ENCODE measurements around the gene GRIK1.
"Not testable (repeated sequence)": the region's sequence is repeated elsewhere in the genome, so short reads cannot be mapped to it uniquely, and the experiment has no call there.

GRIK1 gene

GRCh38 chr21:29939924-29940275, at the start of gene GRIK1:
GRIK1 (minus strand) TSS chr21:29939996.
- DNase-seq (ENCODE audit: extremely low read depth in 1 of 2, low read depth in 1 of 2): no peak

- no peak for DNase-seq (ENCODE audit: extremely low read depth in 1 of 2, low read depth in 1 of 2)
These were observed 48.0 kb upstream of the GRIK1 start for GRCh38 chr21:29987762-29988161.

DNA sequence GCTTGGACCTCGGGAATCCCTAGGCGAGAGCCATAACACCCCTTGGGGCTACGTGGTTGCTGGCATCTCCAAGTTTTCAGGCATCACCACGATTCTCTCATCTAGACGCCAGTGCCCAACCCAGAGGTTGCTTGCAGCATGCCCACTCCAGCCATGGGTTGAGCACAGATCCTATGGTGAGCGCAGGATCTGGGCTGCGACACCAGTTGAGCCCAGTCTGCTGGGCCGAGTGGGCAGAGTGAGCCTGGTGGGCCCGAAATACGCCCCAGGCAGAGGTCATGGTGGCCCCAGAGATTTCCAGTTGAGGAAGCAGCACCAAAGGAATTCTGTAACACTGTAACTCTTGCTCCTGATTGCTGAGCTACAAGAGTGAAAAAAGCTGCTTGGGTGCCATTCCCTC, 46.1 kb upstream of the GRIK1 start:
- DNase-seq (ENCODE audit: extremely low read depth in 1 of 2, low read depth in 1 of 2): no peak

GRCh38 chr21:29979043-29979442, 39.2 kb upstream of the GRIK1 start:
- no peak for DNase-seq (ENCODE audit: extremely low read depth in 1 of 2, low read depth in 1 of 2)

GRCh38 chr21:29975776-29976175, 36.0 kb upstream of the GRIK1 start:
- DNase-seq (ENCODE audit: extremely low read depth in 1 of 2, low read depth in 1 of 2): no peak

- no peak for DNase-seq (ENCODE audit: extremely low read depth in 1 of 2, low read depth in 1 of 2)
These were observed 33.5 kb upstream of the GRIK1 start for GRCh38 chr21:29973258-29973657.

DNA sequence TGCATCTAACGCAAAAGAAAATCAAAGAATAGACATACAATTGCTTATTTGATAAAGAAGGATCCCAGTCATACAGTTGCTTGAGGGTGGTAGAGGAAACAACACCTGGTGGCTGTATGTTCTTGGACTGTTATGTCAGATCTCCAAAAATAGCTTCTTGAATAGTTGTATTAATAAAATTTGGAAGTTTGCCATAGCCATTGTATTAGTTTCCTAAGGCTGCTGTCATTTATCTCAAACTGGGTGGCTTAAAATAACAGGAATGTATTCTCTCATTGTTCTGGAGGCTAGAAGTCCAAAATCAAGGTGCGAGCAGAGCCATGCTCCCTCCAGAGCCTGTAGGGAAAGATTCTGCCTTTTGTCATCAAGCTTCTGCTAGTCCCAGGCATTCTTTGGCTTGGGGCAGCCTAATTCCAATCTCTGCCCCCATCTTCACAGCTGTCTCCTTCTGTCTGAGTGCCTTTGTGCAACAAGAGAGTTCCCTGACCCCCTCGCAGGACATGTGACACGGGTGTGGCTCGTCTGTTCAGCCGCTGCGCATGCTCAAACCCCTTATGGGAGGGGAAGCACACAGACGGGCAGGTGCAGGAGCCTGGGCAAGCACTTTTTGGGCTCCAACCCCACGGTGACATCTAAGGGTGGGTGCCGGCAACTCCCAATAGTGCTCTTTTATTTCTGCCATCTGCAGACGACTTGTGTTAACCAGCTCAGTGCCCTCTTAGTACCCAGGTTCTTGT, 21.7 kb upstream of the GRIK1 start:
- DNase-seq (ENCODE audit: extremely low read depth in 1 of 2, low read depth in 1 of 2): no peak

DNA sequence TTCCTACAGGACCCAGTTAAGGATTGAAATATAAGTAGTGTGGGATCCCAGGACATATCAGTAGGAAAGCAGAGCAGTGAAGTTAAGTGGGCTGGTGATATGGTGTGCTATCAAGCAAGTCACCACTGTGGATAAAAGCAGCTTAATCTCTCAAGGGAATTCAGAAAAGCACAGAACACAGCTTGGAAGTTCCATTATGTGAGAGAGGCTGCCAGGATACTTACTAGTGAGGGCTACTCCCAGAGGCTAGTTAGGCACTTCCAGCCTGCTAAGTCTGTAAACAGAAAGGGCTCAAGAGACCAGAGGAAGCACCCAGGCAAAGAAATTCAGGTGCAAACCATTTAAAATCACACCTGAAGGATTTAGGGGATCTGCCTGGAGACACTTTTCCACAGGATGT, 18.8 kb upstream of the GRIK1 start:
- DNase-seq (ENCODE audit: extremely low read depth in 1 of 2, low read depth in 1 of 2): no peak

GRCh38 chr21:29958035-29958434, 18.2 kb upstream of the GRIK1 start:
- DNase-seq (ENCODE audit: extremely low read depth in 1 of 2, low read depth in 1 of 2): not testable (repeated sequence)

DNA sequence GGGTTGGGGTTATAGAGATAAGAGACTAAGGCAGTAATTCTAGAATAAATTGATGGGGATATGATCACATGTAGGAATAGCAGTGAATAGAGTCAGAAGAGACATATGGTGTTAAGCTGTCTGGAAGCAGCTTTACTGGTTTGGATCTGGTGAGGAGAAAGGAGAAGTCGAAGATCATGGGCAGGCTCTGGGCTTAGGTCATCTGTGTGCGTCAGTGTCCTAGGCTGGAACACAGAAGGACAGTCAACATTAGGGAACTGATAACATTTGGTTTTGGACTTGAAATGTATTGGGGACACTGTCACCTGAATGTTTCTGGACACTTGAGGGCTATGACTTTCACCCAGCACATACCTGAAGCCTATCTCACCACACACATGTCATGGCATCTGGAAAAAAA, 13.9 kb upstream of the GRIK1 start:
- DNase-seq (ENCODE audit: extremely low read depth in 1 of 2, low read depth in 1 of 2): no peak

GRCh38 chr21:29953072-29953471, 13.3 kb upstream of the GRIK1 start:
- DNase-seq (ENCODE audit: extremely low read depth in 1 of 2, low read depth in 1 of 2): no peak

DNA sequence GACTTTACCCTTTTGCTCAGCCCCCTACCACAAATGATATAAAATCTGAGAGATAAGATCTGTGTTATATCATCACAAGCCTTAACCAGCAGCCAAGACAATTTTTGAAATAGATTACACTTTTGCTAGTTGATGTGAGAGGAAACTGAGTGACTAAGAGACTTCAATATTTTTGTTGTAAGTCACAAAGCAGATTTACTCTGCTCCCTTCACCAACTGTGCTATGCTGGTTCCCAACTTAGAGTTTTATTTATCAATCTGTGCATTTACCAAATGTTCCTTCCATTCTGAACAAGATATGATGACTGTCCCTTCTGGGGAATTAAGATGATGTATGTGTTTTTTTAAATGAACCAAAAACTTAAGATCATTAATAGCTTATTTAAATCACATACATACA, 12.1 kb upstream of the GRIK1 start:
- no peak for DNase-seq (ENCODE audit: extremely low read depth in 1 of 2, low read depth in 1 of 2)

DNA sequence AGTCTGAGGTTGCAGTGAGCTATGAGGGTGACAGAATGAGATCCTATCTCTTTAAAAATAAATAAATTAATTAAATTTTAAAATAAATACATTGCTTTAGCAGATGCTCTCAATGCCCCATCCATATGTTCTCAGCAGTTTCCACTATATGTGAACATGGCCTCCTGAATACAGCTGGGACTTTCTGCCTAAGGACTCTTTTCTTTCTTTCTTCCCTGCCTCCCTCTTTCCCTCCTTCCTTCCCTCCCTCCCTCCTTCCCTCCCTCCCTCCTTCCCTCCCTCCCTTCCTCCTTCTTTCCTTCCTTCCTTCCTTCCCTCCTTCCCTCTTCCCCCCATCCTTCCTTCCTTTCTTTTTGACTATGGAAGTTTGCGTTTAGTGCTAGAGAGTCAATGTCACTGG, 10.2 kb upstream of the GRIK1 start:
- no peak for DNase-seq (ENCODE audit: extremely low read depth in 1 of 2, low read depth in 1 of 2)

DNA sequence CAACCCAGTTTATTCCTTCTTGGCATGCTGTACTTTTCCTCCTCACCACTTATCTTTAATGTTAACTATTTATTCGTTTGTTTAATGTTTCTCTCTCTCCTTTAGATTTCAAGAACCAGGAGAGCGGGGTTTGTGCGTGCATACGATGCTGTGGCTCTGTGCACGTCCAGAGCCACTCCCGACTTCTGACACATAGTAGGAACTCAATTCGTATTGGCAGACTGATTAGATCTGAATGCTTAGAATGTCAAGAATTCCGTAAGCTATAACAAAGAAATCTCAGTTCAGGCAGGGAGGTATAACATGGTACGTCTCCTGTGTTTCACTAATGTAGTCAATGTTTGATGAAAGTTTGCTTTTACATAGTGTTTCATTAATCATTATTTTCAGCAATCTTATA, 7.3 kb upstream of the GRIK1 start:
- no peak for DNase-seq (ENCODE audit: extremely low read depth in 1 of 2, low read depth in 1 of 2)

GRCh38 chr21:29943885-29944284, 4.1 kb upstream of the GRIK1 start:
- DNase-seq (ENCODE audit: extremely low read depth in 1 of 2, low read depth in 1 of 2): no peak

GRCh38 chr21:29942034-29942433, 2.2 kb upstream of the GRIK1 start:
- DNase-seq (ENCODE audit: extremely low read depth in 1 of 2, low read depth in 1 of 2): no peak

DNA sequence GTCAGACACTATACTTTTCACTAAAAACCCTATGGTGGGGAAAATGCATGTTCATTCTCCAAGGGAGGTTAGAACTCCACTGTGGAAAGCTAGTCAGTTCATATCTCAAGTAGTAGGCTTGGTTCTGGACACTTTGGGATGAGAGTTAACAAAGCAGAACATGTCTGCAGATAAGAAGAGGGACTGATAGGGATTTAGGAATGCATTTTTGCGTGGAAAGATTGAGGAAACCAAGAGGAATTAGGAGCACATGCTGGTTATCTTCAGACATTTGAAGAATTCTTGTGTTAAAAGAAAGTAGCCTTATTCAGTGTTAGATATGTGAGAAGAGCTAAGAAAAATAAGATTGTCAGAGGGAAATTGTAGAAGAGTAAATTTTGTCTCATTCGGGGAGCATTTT, 1.2 kb upstream of the GRIK1 start:
- no peak for DNase-seq (ENCODE audit: extremely low read depth in 1 of 2, low read depth in 1 of 2)

DNA sequence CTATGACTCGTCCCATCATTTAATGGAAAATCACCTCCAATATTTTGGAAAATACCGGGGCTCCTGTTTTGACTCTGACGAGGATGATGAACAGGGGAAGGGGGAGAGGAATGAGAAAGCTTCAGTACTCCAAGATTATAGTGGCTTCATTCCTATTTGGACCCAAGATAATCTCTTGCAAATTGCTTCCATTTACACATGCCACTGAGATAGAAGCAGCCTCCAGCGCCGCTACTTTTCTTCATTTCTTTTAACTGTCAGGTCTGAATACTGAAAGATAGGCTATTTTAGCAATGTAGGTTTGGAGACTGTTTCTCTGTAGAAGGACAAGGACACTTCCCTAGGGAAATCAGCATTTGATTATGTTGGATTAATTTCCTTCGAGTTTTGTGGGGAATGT, 565 bp upstream of the GRIK1 start:
- DNase-seq (ENCODE audit: extremely low read depth in 1 of 2, low read depth in 1 of 2): no peak

- no peak for DNase-seq (ENCODE audit: extremely low read depth in 1 of 2, low read depth in 1 of 2)
These were observed 482 bp downstream of the GRIK1 start for GRCh38 chr21:29939104-29939923.

- no peak for DNase-seq (ENCODE audit: extremely low read depth in 1 of 2, low read depth in 1 of 2)
These were observed 1.1 kb downstream of the GRIK1 start for GRCh38 chr21:29938776-29939103.

GRCh38 chr21:29933088-29933487, 6.7 kb downstream of the GRIK1 start:
- no peak for DNase-seq (ENCODE audit: extremely low read depth in 1 of 2, low read depth in 1 of 2)

DNA sequence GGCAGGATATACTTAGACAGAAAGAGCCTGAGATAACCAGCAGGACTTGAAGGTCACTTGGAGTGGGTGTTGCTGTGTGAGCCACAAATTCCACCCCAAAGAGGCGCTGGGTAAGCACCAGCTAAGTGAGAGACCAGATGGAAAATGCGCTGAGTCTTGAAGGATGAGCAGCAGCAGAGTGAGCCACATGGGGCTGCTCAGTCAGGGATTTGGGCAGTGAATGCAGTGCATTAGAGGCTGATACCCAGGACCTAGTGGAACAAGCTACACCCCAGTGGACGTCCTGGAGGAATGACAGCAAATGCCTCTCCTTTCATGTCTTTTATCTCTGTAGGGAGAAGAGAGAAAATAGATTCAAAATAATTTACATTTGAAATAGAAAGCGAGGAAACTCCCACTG, 11.3 kb downstream of the GRIK1 start:
- DNase-seq (ENCODE audit: extremely low read depth in 1 of 2, low read depth in 1 of 2): no peak

- no peak for DNase-seq (ENCODE audit: extremely low read depth in 1 of 2, low read depth in 1 of 2)
These were observed 18.9 kb downstream of the GRIK1 start for GRCh38 chr21:29920938-29921337.

Data from activated CD8-positive, alpha-beta memory T cell treated with anti-CD3 and anti-CD28 coated beads for 1 hour (primary cell).